Endothelial cell of umbilical vein (primary cell): ENCODE data around the gene DENND6A. TPM values are rescaled to one million over a fixed set of nuclear protein-coding genes. Genes with fewer than 3 reads are reported as not detected.

Source experiments
- BruUV-seq: library from RNA; stranded (reverse); fragments of 400-500 nt; replicated peaks from 2 replicates; lab custom pipeline; 2021; lab: Mats Ljungman, UMichigan
- CTCF ChIA-PET: fragments of 300-600, 350-600 bp; sonication (Branson Sonifier 250); formaldehyde crosslinking; loops from one replicate; lab custom pipeline; 2021; ENCODE audit warnings: antibody characterized with exemption, inconsistent platforms; lab: Charles Lee
- POLR2A ChIA-PET: fragments of 300-600, 350-600 bp; sonication (Branson Sonifier 250); formaldehyde crosslinking; loops from one replicate; lab custom pipeline; 2021; ENCODE audit warnings: antibody characterized with exemption, inconsistent platforms; lab: Charles Lee
- DNase-seq: peaks from one replicate; pipeline ENCODE4 v3.0.0-alpha.2; 2011; ENCODE audit warnings: low read depth, low spot score
- FAIRE-seq: peaks from 2 replicates; lab custom pipeline; 2011; peaks lifted over from hg19 to GRCh38; lab: Jason Lieb, UNC
- H2AFZ ChIP-seq: 2 replicates; pipeline ENCODE4 v1.6.0; 2012; ENCODE audit warnings: low read depth, low read length, control low read depth, inconsistent platforms
- H3K27ac ChIP-seq: 2 replicates; pipeline ENCODE4 v1.5.1; 2011; ENCODE audit warnings: low read depth, mild to moderate bottlenecking, control low read depth, low read length, moderate library complexity; ENCODE audit not compliant: insufficient read depth
- H3K27me3 ChIP-seq, 2 experiments: 2 replicates each; pipeline versions ENCODE4 v1.6.0 to v1.6.1; 2011; ENCODE audit warnings: low read length in 2 of 2, mixed read lengths in 1 of 2; ENCODE audit not compliant: control insufficient read depth in 2 of 2, insufficient read depth in 2 of 2
- H3K36me3 ChIP-seq, 2 experiments: 2 replicates in 1 of 2; 3 replicates in 1 of 2; pipeline ENCODE4 v1.5.1; 2011; ENCODE audit warnings: low read length in 2 of 2, mild to moderate bottlenecking in 1 of 2, moderate library complexity in 1 of 2; ENCODE audit not compliant: control insufficient read depth in 2 of 2, insufficient read depth in 2 of 2; ENCODE audit errors: extremely low read depth in 1 of 2
- H3K4me1 ChIP-seq: 3 replicates; pipeline ENCODE4 v1.5.1; 2011; ENCODE audit warnings: mild to moderate bottlenecking, low read length; ENCODE audit not compliant: control insufficient read depth, insufficient read depth; ENCODE audit errors: extremely low read depth
- H3K4me2 ChIP-seq: 2 replicates; pipeline ENCODE4 v1.6.1; 2011; ENCODE audit warnings: low read length, control low read depth, mixed read lengths; ENCODE audit not compliant: insufficient read depth
- H3K4me3 ChIP-seq, 3 experiments: fragments of 200-600 bp in 1 of 3; sonication (generic), shearing (Covaris generic) in 1 of 3; replicated peaks in 1 of 3; 2 replicates each; pipeline ENCODE4 v1.5.1; 2011 to 2016; ENCODE audit warnings: control low read depth in 3 of 3, low read length in 3 of 3, mild to moderate bottlenecking in 2 of 3, inconsistent platforms in 1 of 3, low read depth in 1 of 3, moderate library complexity in 1 of 3; ENCODE audit not compliant: insufficient read depth in 1 of 3
- H3K79me2 ChIP-seq: 2 replicates; pipeline ENCODE4 v1.6.0; 2012; ENCODE audit warnings: low read length, inconsistent platforms; ENCODE audit not compliant: control insufficient read depth, insufficient read depth
- H3K9ac ChIP-seq: replicated peaks from 2 replicates; pipeline ENCODE3; 2011; ENCODE audit warnings: low read length, control low read depth; ENCODE audit not compliant: insufficient read depth; ENCODE audit errors: extremely low read depth
- H3K9me1 ChIP-seq: replicated peaks from 3 replicates; pipeline ENCODE4 v1.6.0; 2011; ENCODE audit warnings: mild to moderate bottlenecking, low read length; ENCODE audit not compliant: control insufficient read depth, insufficient read depth; ENCODE audit errors: extremely low read depth
- H3K9me3 ChIP-seq: replicated peaks from 2 replicates; pipeline ENCODE4 v1.5.1; 2012; ENCODE audit warnings: low read length, inconsistent platforms; ENCODE audit not compliant: control insufficient read depth, insufficient read depth
- H4K20me1 ChIP-seq: replicated peaks from 2 replicates; pipeline ENCODE3; 2011; ENCODE audit warnings: mild to moderate bottlenecking, low read length; ENCODE audit not compliant: control insufficient read depth, insufficient read depth; ENCODE audit errors: extremely low read depth
- CTCF ChIP-seq, 2 donors: IDR thresholded peaks; 1 replicate in 1 of 2; 2 replicates in 1 of 2; pipeline ENCODE4 v1.5.1; 2011; ENCODE audit warnings: low read length in 2 of 2, mild to moderate bottlenecking in 2 of 2, moderate library complexity in 2 of 2, control low read depth in 1 of 2, inconsistent platforms in 1 of 2, low read depth in 1 of 2; ENCODE audit not compliant: insufficient read depth in 1 of 2; ENCODE audit errors: extremely low read depth in 1 of 2
- EZH2 ChIP-seq: IDR thresholded peaks from 2 replicates; pipeline ENCODE4 v1.6.1; 2012; ENCODE audit warnings: borderline replicate concordance, low read depth, mild to moderate bottlenecking, moderate library complexity, low read length, inconsistent platforms; ENCODE audit not compliant: severe bottlenecking
- FOS ChIP-seq: IDR thresholded peaks from 2 replicates; pipeline ENCODE4 v1.6.1; 2011; ENCODE audit warnings: mild to moderate bottlenecking, low read length, moderate library complexity, borderline replicate concordance; ENCODE audit not compliant: insufficient read depth
- GATA2 ChIP-seq: IDR thresholded peaks from 2 replicates; pipeline ENCODE4 v1.7.0; 2011; ENCODE audit warnings: low read depth, mild to moderate bottlenecking, moderate library complexity, mixed read lengths, low read length; ENCODE audit not compliant: insufficient read length, insufficient read depth
- JUN ChIP-seq: IDR thresholded peaks from 2 replicates; pipeline ENCODE4 v1.6.1; 2011; ENCODE audit warnings: borderline replicate concordance, low read depth; ENCODE audit not compliant: insufficient read length, insufficient read depth
- MAX ChIP-seq: IDR thresholded peaks from 2 replicates; pipeline ENCODE4 v1.6.1; 2011; ENCODE audit not compliant: insufficient read depth, insufficient read length
- MYC ChIP-seq: IDR thresholded peaks from one replicate; pipeline ENCODE4 v1.6.1; 2011; ENCODE audit warnings: mild to moderate bottlenecking, low read depth, low read length
- POLR2A ChIP-seq: IDR thresholded peaks from 2 replicates; pipeline ENCODE4 v1.6.1; 2012; ENCODE audit warnings: low read depth, mild to moderate bottlenecking, control low read depth, low read length
- POLR2AphosphoS5 ChIP-seq: IDR thresholded peaks from 2 replicates; pipeline ENCODE4 v1.6.1; 2012; ENCODE audit warnings: low read depth, mild to moderate bottlenecking, control low read depth, low read length, moderate library complexity; ENCODE audit not compliant: insufficient read depth
- dilution Hi-C: fragments of 300-500 bp; cut with MboI; formaldehyde crosslinking; loops from one replicate; pipeline ENCODE4 v1.15.0; 2019; ENCODE audit warnings: low sequenced_read_pairs; ENCODE audit not compliant: extremely low pct_ligation_motif_present
- intact Hi-C: fragments of 100-400 bp; cut with micrococcal nuclease; formaldehyde crosslinking; loops from one replicate; pipeline ENCODE4 v1.10.0; 2022
- polyA plus RNA-seq, 4 experiments: library from polyadenylated mRNA; depleted of rRNA in 3 of 4; stranded (reverse) in 3 of 4; unstranded in 1 of 4; fragments of >200 nt; gene quantifications; 2 replicates each; pipeline versions ENCODE4 v1.2.1 to v1.2.3, GENCODE V29; 2011 to 2012; ENCODE audit warnings: missing spikeins in 1 of 4
- total RNA-seq: library from RNA; stranded (reverse); gene quantifications from 2 replicates; pipeline ENCODE4 v1.2.3, GENCODE V29; 2021

Gene DENND6A
- total and polyA plus RNA-seq, 2 donors (not counting 3 experiments of a cell fraction or from before 2014, with no cell fraction given), result 12.7 to 25.0 TPM

- no peak for DNase-seq
- peaks cover 11% of the 10 kb centered on the region for H4K20me1 ChIP-seq
- H3K79me2 ChIP-seq, result peaks cover 95% of the 10 kb centered on the region
- H3K27me3 ChIP-seq, result no peaks in the 10 kb centered on the region
- H3K9me3 ChIP-seq, result no peaks in the 10 kb centered on the region
- H3K36me3 ChIP-seq, result peaks cover 6 to 15% of the 10 kb centered on the region in 2 experiments
- TF ChIP-seq MYC, result no peak
- TF ChIP-seq CTCF (IDR thresholded peaks at IDR 0.05; ENCODE audit: extremely low read depth in 1 of 2, insufficient read depth in 1 of 2, low read depth in 1 of 2, low read length in 2 of 2), result peak in 1 of 2 donors; percentile 22
- TF ChIP-seq POLR2AphosphoS5, result no peak
- no peaks in the 10 kb centered on the region for H3K4me1 ChIP-seq
- no peak overlapping the region for H3K4me3 ChIP-seq
- FAIRE-seq, result no peak
- no TSS peak for BruUV-seq
- ChIA-PET POLR2A (no interaction called here), CTCF (interaction anchor here (1.0 to 7.7 kb wide), 3 partner anchors 14 to 270 kb away, joined by 4 to 48 read pairs (median 7); partner anchors contain the start of gene ARF4)
- no peak overlapping the region for H2AFZ ChIP-seq
- no peak overlapping the region for H3K4me2 ChIP-seq
- no peaks in the 10 kb centered on the region for H3K9me1 ChIP-seq
- no peak overlapping the region for H3K27ac ChIP-seq
- H3K9ac ChIP-seq, result no peak overlapping the region
- dilution Hi-C loops, result no loop called here
- intact Hi-C loops, result loop anchor here (2.0 kb wide), 1 partner anchor 186 kb away; no protein-coding TSS in a partner anchor
Observed at GRCh38 chr3:57582474-57583168, 110.3 kb downstream of the DENND6A start.

- FAIRE-seq (no peak), DNase-seq (no peak)
- no peak overlapping the region for H3K9ac ChIP-seq
- no peak overlapping the region for H3K4me3 ChIP-seq
- TF ChIP-seq POLR2AphosphoS5 (no peak), JUN (no peak), EZH2 (no peak), GATA2 (no peak), CTCF (IDR thresholded peaks at IDR 0.05; ENCODE audit: extremely low read depth in 1 of 2, insufficient read depth in 1 of 2, low read depth in 1 of 2, low read length in 2 of 2) (no peak), POLR2A (no peak), MAX (no peak), MYC (no peak), FOS (no peak)
- no TSS peak for BruUV-seq
- H3K4me1 ChIP-seq, result no peaks in the 10 kb centered on the region
- dilution Hi-C loops (no loop called here), intact Hi-C loops (no loop called here)
- ChIA-PET CTCF (interaction anchor here (1.2 to 7.7 kb wide), 3 partner anchors 8 to 180 kb away, joined by 3 to 48 read pairs (median 6); no protein-coding TSS in a partner anchor), POLR2A (interaction anchor here (0.6 kb wide), 1 partner anchor 20 kb away, joined by 3 read pairs; the partner anchor contains the start of gene ARF4)
- H3K36me3 ChIP-seq, result peaks cover 18 to 38% of the 10 kb centered on the region in 2 experiments
- H3K27ac ChIP-seq, result no peak overlapping the region
- H3K27me3 ChIP-seq, result no peaks in the 10 kb centered on the region
- no peak overlapping the region for H2AFZ ChIP-seq
- no peaks in the 10 kb centered on the region for H3K9me1 ChIP-seq
- H4K20me1 ChIP-seq, result peaks cover 2% of the 10 kb centered on the region
- H3K9me3 ChIP-seq, result no peaks in the 10 kb centered on the region
- no peak overlapping the region for H3K4me2 ChIP-seq
- H3K79me2 ChIP-seq, result peaks cover 77% of the 10 kb centered on the region
Observed at GRCh38 chr3:57577801-57578200, 115.1 kb downstream of the DENND6A start.
